ENCODE results near the gene TENT4A. TPM values are rescaled to one million over a fixed set of nuclear protein-coding genes. Genes with fewer than 3 reads are reported as not detected.

The TENT4A gene
- total RNA-seq, 1 donor, result 21.4 TPM

- Histone ChIP-seq H4K20me1 (ENCODE audit: insufficient read depth, low read length) (peaks cover 37% of the 10 kb centered on the region), H3K27me3 (ENCODE audit: insufficient read depth, low read length) (no peaks in the 10 kb centered on the region), H3K79me2 (ENCODE audit: insufficient read depth, low read length) (peaks cover 69% of the 10 kb centered on the region), H3K4me3 (ENCODE audit: insufficient read depth, low read length) (no peak overlapping the region), H3K27ac (ENCODE audit: low read depth, low read length) (no peak overlapping the region), H3K4me1 (ENCODE audit: insufficient read depth, low read length) (peaks cover 5% of the 10 kb centered on the region), H3K4me2 (ENCODE audit: insufficient read depth, low read length) (no peak overlapping the region), H3K9me3 (ENCODE audit: low read depth, low read length) (no peaks in the 10 kb centered on the region), H2AFZ (ENCODE audit: low read length) (no peak overlapping the region), H3K36me3 (ENCODE audit: insufficient read depth, low read length) (peaks cover 78% of the 10 kb centered on the region)
- TF ChIP-seq, protein P1, sequence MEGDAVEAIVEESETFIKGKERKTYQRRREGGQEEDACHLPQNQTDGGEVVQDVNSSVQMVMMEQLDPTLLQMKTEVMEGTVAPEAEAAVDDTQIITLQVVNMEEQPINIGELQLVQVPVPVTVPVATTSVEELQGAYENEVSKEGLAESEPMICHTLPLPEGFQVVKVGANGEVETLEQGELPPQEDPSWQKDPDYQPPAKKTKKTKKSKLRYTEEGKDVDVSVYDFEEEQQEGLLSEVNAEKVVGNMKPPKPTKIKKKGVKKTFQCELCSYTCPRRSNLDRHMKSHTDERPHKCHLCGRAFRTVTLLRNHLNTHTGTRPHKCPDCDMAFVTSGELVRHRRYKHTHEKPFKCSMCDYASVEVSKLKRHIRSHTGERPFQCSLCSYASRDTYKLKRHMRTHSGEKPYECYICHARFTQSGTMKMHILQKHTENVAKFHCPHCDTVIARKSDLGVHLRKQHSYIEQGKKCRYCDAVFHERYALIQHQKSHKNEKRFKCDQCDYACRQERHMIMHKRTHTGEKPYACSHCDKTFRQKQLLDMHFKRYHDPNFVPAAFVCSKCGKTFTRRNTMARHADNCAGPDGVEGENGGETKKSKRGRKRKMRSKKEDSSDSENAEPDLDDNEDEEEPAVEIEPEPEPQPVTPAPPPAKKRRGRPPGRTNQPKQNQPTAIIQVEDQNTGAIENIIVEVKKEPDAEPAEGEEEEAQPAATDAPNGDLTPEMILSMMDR (IDR thresholded peaks at IDR 0.05; ENCODE audit: extremely low read depth, low read depth, low read length), result no peak
- no peak for DNase-seq (ENCODE audit: insufficient read length, low spot score, missing footprints)
Observed at GRCh38 chr5:6749026-6749716, 35.9 kb downstream of the TENT4A start.

- Histone ChIP-seq H3K79me2 (ENCODE audit: insufficient read depth, low read length) (peaks cover 59% of the 10 kb centered on the region), H3K27ac (ENCODE audit: low read depth, low read length) (no peak overlapping the region), H3K36me3 (ENCODE audit: insufficient read depth, low read length) (peaks cover 81% of the 10 kb centered on the region), H3K4me3 (ENCODE audit: insufficient read depth, low read length) (no peak overlapping the region), H2AFZ (ENCODE audit: low read length) (no peak overlapping the region), H3K9me3 (ENCODE audit: low read depth, low read length) (no peaks in the 10 kb centered on the region), H3K4me1 (ENCODE audit: insufficient read depth, low read length) (peaks cover 5% of the 10 kb centered on the region), H4K20me1 (ENCODE audit: insufficient read depth, low read length) (peaks cover 33% of the 10 kb centered on the region), H3K4me2 (ENCODE audit: insufficient read depth, low read length) (no peak overlapping the region), H3K27me3 (ENCODE audit: insufficient read depth, low read length) (no peaks in the 10 kb centered on the region)
- TF ChIP-seq, protein P1 (IDR thresholded peaks at IDR 0.05; ENCODE audit: extremely low read depth, low read depth, low read length), result no peak
- DNase-seq (ENCODE audit: insufficient read length, low spot score, missing footprints), result no peak
Observed at GRCh38 chr5:6750142-6750840, 37.1 kb downstream of the TENT4A start.

DNA sequence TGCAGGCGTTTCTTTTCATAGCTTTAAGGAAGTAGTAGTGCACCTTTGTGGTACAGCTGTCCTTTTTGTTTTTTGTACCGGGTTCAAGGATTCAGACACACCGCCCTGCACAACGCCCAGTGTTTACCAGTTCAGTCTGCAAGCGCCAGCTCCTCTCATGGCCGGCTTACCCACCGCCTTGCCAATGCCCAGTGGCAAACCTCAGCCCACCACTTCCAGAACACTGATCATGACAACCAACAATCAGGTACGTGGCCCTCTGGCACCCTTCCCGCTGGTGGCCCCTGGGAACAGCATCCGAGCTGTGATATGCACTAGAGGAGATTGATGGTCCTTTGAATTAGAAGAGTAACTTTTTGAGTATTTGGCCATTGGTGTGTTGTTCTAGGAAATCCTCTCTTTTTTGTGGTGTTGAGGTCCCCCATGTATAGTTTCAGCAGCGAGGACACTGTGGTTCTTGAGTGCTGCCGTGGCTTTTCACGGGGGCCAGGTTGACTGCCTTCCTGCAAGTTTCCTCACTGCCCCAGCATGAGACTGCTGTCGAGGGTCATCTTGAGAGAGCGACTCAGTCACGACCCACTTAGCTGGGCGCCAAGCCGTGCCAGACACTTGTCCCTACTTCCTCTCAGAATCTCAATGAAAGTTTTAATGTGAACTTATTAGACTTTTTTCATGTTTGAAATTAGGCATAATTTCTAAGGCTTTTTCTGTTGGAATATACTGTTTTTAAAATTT is 37.9 kb downstream of the TENT4A start:
- Histone ChIP-seq H2AFZ (ENCODE audit: low read length) (no peak overlapping the region), H3K4me2 (ENCODE audit: insufficient read depth, low read length) (no peak overlapping the region), H3K27me3 (ENCODE audit: insufficient read depth, low read length) (no peaks in the 10 kb centered on the region), H3K4me1 (ENCODE audit: insufficient read depth, low read length) (peaks cover 5% of the 10 kb centered on the region), H3K79me2 (ENCODE audit: insufficient read depth, low read length) (peaks cover 50% of the 10 kb centered on the region), H3K36me3 (ENCODE audit: insufficient read depth, low read length) (peaks cover 86% of the 10 kb centered on the region), H3K4me3 (ENCODE audit: insufficient read depth, low read length) (no peak overlapping the region), H3K9me3 (ENCODE audit: low read depth, low read length) (no peaks in the 10 kb centered on the region), H3K27ac (ENCODE audit: low read depth, low read length) (no peak overlapping the region), H4K20me1 (ENCODE audit: insufficient read depth, low read length) (peaks cover 27% of the 10 kb centered on the region)
- TF ChIP-seq, protein P1 (IDR thresholded peaks at IDR 0.05; ENCODE audit: extremely low read depth, low read depth, low read length), result no peak
- DNase-seq (ENCODE audit: insufficient read length, low spot score, missing footprints), result no peak

DNA sequence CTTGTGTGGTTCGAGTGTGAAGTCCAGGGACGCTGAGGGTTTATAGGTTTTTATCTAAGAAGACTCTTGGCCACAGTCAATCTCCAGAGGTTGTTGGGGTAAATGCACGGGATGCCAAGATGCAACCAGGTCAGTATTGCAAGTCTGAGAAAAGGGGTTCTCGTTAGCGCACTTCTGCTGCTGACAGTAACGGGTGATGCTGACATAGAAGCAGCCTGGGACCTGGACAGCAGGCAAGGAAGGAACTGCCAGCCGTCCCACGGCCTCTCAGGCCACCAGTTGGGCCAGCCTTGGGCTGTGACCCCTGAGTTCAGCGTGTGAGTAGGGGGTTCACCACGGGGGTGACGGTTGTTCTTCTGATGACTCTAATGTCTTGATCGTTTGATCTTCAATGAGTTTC is 39.0 kb downstream of the TENT4A start:
- H3K4me1 ChIP-seq (ENCODE audit: insufficient read depth, low read length), result peaks cover 5% of the 10 kb centered on the region
- H3K79me2 ChIP-seq (ENCODE audit: insufficient read depth, low read length), result peaks cover 40% of the 10 kb centered on the region
- H3K27ac ChIP-seq (ENCODE audit: low read depth, low read length), result no peak overlapping the region
- H3K36me3 ChIP-seq (ENCODE audit: insufficient read depth, low read length), result peaks cover 84% of the 10 kb centered on the region
- no peak overlapping the region for H3K4me2 ChIP-seq (ENCODE audit: insufficient read depth, low read length)
- TF ChIP-seq, protein P1 (IDR thresholded peaks at IDR 0.05; ENCODE audit: extremely low read depth, low read depth, low read length), result no peak
- H2AFZ ChIP-seq (ENCODE audit: low read length), result no peak overlapping the region
- peaks cover 25% of the 10 kb centered on the region for H4K20me1 ChIP-seq (ENCODE audit: insufficient read depth, low read length)
- H3K27me3 ChIP-seq (ENCODE audit: insufficient read depth, low read length), result no peaks in the 10 kb centered on the region
- H3K4me3 ChIP-seq (ENCODE audit: insufficient read depth, low read length), result no peak overlapping the region
- H3K9me3 ChIP-seq (ENCODE audit: low read depth, low read length), result no peaks in the 10 kb centered on the region
- no peak for DNase-seq (ENCODE audit: insufficient read length, low spot score, missing footprints)

Data from osteoblast (primary cell).